ENCODE data around the gene ATF4. TPM values are rescaled to one million over a fixed set of nuclear protein-coding genes. Genes with fewer than 3 reads are reported as not detected.

Gene ATF4
- total and polyA plus RNA-seq, 2 of the 13 experiments (the other 11 are each of a cell fraction or from before 2014, with no cell fraction given), result 486 to 1,297 TPM

DNA sequence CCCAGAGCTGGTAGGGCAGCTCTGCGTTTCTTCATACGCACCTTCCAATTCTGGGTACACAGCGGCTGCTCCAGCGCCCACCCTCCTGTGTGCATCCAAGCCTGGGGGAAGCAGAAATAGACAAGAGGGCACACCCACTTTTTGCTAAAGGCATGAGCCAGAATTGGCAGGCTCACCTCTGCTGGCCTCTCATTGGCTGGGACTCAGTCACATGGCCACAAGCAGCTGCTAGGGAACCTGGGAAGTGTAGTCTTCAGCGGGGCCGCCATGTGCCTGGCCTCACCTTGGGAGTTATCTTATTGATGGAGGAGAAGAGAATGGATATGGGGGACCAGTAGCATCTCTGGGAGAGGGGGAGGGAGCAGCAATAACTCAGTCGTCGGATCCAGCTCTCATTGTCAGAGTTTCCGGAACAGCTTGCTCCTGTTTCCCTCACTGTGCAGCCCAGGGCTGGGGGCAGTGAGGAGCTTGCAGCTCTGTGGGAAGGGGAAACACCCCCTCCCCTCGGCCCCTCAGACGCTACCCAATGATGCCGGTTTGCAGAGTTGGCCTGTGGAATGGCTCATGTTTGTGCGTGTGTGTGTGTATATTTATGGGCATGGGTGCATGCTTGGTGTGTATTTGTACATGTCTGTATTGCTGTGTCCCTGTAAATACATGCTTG, 30.1 kb upstream of the ATF4 start:
- H3K27ac ChIP-seq (ENCODE audit: extremely low read length, insufficient read depth, low read length), result no peak overlapping the region
- ChIA-PET CTCF (ENCODE audit: low intra/inter-chr PET ratio, low total read pairs) (no interaction called here), POLR2A (interaction anchor here (0.6 to 1.5 kb wide), 6 partner anchors 9 to 170 kb away, joined by 3 to 12 read pairs (median 4); partner anchors contain the start of genes ATF4, MIEF1, RPL3 and TAB1)
- ATAC-seq (peak; percentile 89), DNase-seq (ENCODE audit: low spot score) (peak; percentile 62), FAIRE-seq (peak; percentile 83)
- WGBS (ENCODE audit: low lambda C conversion rate), result 27% methylated on average over 10 of the region's 13 CpGs
- H4K20me1 ChIP-seq (ENCODE audit: insufficient read depth, low read length), result no peaks in the 10 kb centered on the region
- peak overlapping the region in 1 of 3 experiments; percentile 9; a peak in 1 of 6 replicates for H3K4me3 ChIP-seq (replicated peaks in 1 of 3; ENCODE audit: insufficient read depth in 1 of 3, low read depth in 2 of 3, low read length in 3 of 3)
- BruUV-seq (replicated peaks), result no TSS peak
- intact Hi-C loops (cut with micrococcal nuclease; ENCODE audit: unreplicated experiment) (no loop called here), in situ Hi-C loops (cut with HindIII; ENCODE audit: extremely low pct_ligation_motif_present, low pct_unique_long_range_greater_than_20kb) (no loop called here)
- H3K4me2 ChIP-seq (ENCODE audit: low read depth, low read length), result peak overlapping the region; percentile 58
- H2AFZ ChIP-seq (ENCODE audit: low read length), result no peak overlapping the region
- no peaks in the 10 kb centered on the region for H3K9me3 ChIP-seq (ENCODE audit: low read length)
- peaks cover 21% of the 10 kb centered on the region for H3K4me1 ChIP-seq (ENCODE audit: insufficient read depth, low read length)
- H3K79me2 ChIP-seq (ENCODE audit: insufficient read depth, low read length), result no peaks in the 10 kb centered on the region
- H3K9ac ChIP-seq (ENCODE audit: insufficient read depth, low read depth, low read length), result no peak overlapping the region
- H3K27me3 ChIP-seq (ENCODE audit: control insufficient read depth in 1 of 2, insufficient read depth in 2 of 2, low read length in 2 of 2), result peaks cover 0 to 2% of the 10 kb centered on the region in 2 experiments; a peak in 1 of 5 replicates
- no peaks in the 10 kb centered on the region for H3K36me3 ChIP-seq (replicated peaks in 1 of 2; ENCODE audit: control insufficient read depth in 1 of 2, insufficient read depth in 2 of 2, low read length in 2 of 2)
- TF ChIP-seq ZNF143 (CRISPR knock-in tag; IDR thresholded peaks at IDR 0.05) (peak; percentile 94), GABPB1 (CRISPR knock-in tag; IDR thresholded peaks at IDR 0.05) (peak; percentile 32; the same call in 1 of the 2 replicates), ADNP (CRISPR knock-in tag; IDR thresholded peaks at IDR 0.05) (no peak), RAD51 (IDR thresholded peaks at IDR 0.05; ENCODE audit: borderline replicate concordance) (peak; percentile 44; the same call in 1 of the 2 replicates), MYC (CRISPR knock-in tag; IDR thresholded peaks at IDR 0.05; ENCODE audit: borderline replicate concordance) (peak; percentile 72; the same call in 1 of the 2 replicates), MBNL3 (CRISPR knock-in tag; conservative IDR thresholded peaks at IDR 0.05) (no peak), ZNF773 (CRISPR knock-in tag; IDR thresholded peaks at IDR 0.05; ENCODE audit: borderline replicate concordance) (peak; percentile 59; the same call in 1 of the 2 replicates), ZNF780A (CRISPR knock-in tag; IDR thresholded peaks at IDR 0.05) (no peak), NCOA1 (CRISPR knock-in tag; IDR thresholded peaks at IDR 0.05) (no peak), GPN1 (CRISPR knock-in tag; IDR thresholded peaks at IDR 0.05; ENCODE audit: borderline replicate concordance) (no peak), ZNF7 (CRISPR knock-in tag; IDR thresholded peaks at IDR 0.05) (peak; percentile 63; the same call in 1 of the 2 replicates), ATF7 (IDR thresholded peaks at IDR 0.05) (no peak), ATF7 (CRISPR knock-in tag; IDR thresholded peaks at IDR 0.05) (no peak), TCF7 (IDR thresholded peaks at IDR 0.05; ENCODE audit: low read depth) (no peak), TBP (CRISPR knock-in tag; IDR thresholded peaks at IDR 0.05) (no peak)
- TF ChIP-seq, protein P1, sequence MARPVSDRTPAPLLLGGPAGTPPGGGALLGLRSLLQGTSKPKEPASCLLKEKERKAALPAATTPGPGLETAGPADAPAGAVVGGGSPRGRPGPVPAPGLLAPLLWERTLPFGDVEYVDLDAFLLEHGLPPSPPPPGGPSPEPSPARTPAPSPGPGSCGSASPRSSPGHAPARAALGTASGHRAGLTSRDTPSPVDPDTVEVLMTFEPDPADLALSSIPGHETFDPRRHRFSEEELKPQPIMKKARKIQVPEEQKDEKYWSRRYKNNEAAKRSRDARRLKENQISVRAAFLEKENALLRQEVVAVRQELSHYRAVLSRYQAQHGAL (CRISPR knock-in tag; IDR thresholded peaks at IDR 0.05; ENCODE audit: not compliant biosample characterization), result no peak
- TF ChIP-seq, protein P2, sequence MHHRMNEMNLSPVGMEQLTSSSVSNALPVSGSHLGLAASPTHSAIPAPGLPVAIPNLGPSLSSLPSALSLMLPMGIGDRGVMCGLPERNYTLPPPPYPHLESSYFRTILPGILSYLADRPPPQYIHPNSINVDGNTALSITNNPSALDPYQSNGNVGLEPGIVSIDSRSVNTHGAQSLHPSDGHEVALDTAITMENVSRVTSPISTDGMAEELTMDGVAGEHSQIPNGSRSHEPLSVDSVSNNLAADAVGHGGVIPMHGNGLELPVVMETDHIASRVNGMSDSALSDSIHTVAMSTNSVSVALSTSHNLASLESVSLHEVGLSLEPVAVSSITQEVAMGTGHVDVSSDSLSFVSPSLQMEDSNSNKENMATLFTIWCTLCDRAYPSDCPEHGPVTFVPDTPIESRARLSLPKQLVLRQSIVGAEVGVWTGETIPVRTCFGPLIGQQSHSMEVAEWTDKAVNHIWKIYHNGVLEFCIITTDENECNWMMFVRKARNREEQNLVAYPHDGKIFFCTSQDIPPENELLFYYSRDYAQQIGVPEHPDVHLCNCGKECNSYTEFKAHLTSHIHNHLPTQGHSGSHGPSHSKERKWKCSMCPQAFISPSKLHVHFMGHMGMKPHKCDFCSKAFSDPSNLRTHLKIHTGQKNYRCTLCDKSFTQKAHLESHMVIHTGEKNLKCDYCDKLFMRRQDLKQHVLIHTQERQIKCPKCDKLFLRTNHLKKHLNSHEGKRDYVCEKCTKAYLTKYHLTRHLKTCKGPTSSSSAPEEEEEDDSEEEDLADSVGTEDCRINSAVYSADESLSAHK (CRISPR knock-in tag; IDR thresholded peaks at IDR 0.05; ENCODE audit: borderline replicate concordance), result no peak
- TF ChIP-seq, protein P3, sequence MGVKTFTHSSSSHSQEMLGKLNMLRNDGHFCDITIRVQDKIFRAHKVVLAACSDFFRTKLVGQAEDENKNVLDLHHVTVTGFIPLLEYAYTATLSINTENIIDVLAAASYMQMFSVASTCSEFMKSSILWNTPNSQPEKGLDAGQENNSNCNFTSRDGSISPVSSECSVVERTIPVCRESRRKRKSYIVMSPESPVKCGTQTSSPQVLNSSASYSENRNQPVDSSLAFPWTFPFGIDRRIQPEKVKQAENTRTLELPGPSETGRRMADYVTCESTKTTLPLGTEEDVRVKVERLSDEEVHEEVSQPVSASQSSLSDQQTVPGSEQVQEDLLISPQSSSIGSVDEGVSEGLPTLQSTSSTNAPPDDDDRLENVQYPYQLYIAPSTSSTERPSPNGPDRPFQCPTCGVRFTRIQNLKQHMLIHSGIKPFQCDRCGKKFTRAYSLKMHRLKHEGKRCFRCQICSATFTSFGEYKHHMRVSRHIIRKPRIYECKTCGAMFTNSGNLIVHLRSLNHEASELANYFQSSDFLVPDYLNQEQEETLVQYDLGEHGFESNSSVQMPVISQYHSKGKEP (CRISPR knock-in tag; IDR thresholded peaks at IDR 0.05), result no peak
- TF ChIP-seq, protein P4, sequence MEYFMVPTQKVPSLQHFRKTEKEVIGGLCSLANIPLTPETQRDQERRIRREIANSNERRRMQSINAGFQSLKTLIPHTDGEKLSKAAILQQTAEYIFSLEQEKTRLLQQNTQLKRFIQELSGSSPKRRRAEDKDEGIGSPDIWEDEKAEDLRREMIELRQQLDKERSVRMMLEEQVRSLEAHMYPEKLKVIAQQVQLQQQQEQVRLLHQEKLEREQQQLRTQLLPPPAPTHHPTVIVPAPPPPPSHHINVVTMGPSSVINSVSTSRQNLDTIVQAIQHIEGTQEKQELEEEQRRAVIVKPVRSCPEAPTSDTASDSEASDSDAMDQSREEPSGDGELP (IDR thresholded peaks at IDR 0.05; ENCODE audit: borderline replicate concordance, low read depth), result peak; percentile 42; the same call in 1 of the 2 replicates
- TF ChIP-seq, protein P5, sequence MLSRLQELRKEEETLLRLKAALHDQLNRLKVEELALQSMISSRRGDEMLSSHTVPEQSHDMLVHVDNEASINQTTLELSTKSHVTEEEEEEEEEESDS (CRISPR knock-in tag; IDR thresholded peaks at IDR 0.05; ENCODE audit: borderline replicate concordance), result no peak

Data from HepG2 (cell line).